Smooth muscle cell (in vitro differentiated cells): Measurements from ENCODE around the gene DUSP9. TPM values are rescaled to one million over a fixed set of nuclear protein-coding genes. Genes with fewer than 3 reads are reported as not detected.

Source experiments
- DNase-seq: peaks from one replicate; lab custom pipeline; 2025; ENCODE audit not compliant: unreplicated experiment; lab: John Stamatoyannopoulos, UW
- H2AFZ ChIP-seq: fragments of 200-600 bp; sonication (generic); 2 replicates; pipeline ENCODE4 v1.6.0; 2016; ENCODE audit warnings: antibody characterized with exemption, low read depth, mild to moderate bottlenecking
- H3F3A ChIP-seq: fragments of 200-600 bp; sonication (generic); 2 replicates; pipeline ENCODE4 v1.6.0; 2017; ENCODE audit warnings: antibody characterized with exemption, low read depth
- H3K27ac ChIP-seq: fragments of 200-600 bp; sonication (generic); 2 replicates; pipeline ENCODE4 v1.5.1; 2016; ENCODE audit warnings: low read depth, mild to moderate bottlenecking
- H3K27me3 ChIP-seq: fragments of 200-600 bp; sonication (generic); 2 replicates; pipeline ENCODE4 v1.6.1; 2016; ENCODE audit warnings: low read depth, mild to moderate bottlenecking
- H3K36me3 ChIP-seq: fragments of 200-600 bp; sonication (generic); 2 replicates; pipeline ENCODE4 v1.5.1; 2016; ENCODE audit warnings: low read depth
- H3K4me1 ChIP-seq: fragments of 200-600 bp; sonication (generic); 2 replicates; pipeline ENCODE4 v1.5.1; 2016; ENCODE audit warnings: low read depth
- H3K4me2 ChIP-seq: fragments of 200-600 bp; sonication (generic); 2 replicates; pipeline ENCODE4 v1.6.0; 2016; ENCODE audit warnings: mild to moderate bottlenecking
- H3K4me3 ChIP-seq: fragments of 200-600 bp; sonication (generic); 2 replicates; pipeline ENCODE4 v1.5.1; 2016; ENCODE audit warnings: mild to moderate bottlenecking
- H3K79me2 ChIP-seq: fragments of 200-600 bp; sonication (generic); 2 replicates; pipeline ENCODE4 v1.6.0; 2016; ENCODE audit warnings: low read depth, mild to moderate bottlenecking
- H3K9ac ChIP-seq: fragments of 200-600 bp; sonication (generic); 2 replicates; pipeline ENCODE4 v1.6.0; 2016; ENCODE audit warnings: low read depth
- H3K9me3 ChIP-seq: fragments of 200-600 bp; sonication (generic); replicated peaks from 2 replicates; pipeline ENCODE4 v1.5.1; 2016; ENCODE audit warnings: low read depth
- H4K20me1 ChIP-seq: fragments of 200-600 bp; sonication (generic); 2 replicates; pipeline ENCODE4 v1.6.0; 2016; ENCODE audit warnings: low read depth
- CTCF ChIP-seq: fragments of 200-600 bp; sonication (generic); IDR thresholded peaks from 2 replicates; pipeline ENCODE4 v1.5.1; 2017; ENCODE audit warnings: borderline replicate concordance, mild to moderate bottlenecking, antibody characterized with exemption; ENCODE audit not compliant: insufficient read depth, poor library complexity, severe bottlenecking
- WGBS: methylation state at CpG from one replicate; pipeline ENCODE4 v1.1.7; 2016; ENCODE audit warnings: low lambda C conversion rate; 5-methylcytosine and 5-hydroxymethylcytosine counted together
- polyA plus RNA-seq: library from polyadenylated mRNA; unstranded; fragments of >200 nt; fragmentation: Nextera tagmentation; extraction: Ambion mirVana; gene quantifications from 2 replicates; pipeline ENCODE4 v1.2.1, GENCODE V29; 2016
- total RNA-seq: library from RNA; depleted of rRNA; stranded (reverse); fragments of >200 nt; gene quantifications from 2 replicates; pipeline ENCODE4 v1.2.3, GENCODE V29; 2014

DUSP9 gene
- total and polyA plus RNA-seq, 2 experiments from 2014 or later = 3.0 to 11.3 TPM

DNA sequence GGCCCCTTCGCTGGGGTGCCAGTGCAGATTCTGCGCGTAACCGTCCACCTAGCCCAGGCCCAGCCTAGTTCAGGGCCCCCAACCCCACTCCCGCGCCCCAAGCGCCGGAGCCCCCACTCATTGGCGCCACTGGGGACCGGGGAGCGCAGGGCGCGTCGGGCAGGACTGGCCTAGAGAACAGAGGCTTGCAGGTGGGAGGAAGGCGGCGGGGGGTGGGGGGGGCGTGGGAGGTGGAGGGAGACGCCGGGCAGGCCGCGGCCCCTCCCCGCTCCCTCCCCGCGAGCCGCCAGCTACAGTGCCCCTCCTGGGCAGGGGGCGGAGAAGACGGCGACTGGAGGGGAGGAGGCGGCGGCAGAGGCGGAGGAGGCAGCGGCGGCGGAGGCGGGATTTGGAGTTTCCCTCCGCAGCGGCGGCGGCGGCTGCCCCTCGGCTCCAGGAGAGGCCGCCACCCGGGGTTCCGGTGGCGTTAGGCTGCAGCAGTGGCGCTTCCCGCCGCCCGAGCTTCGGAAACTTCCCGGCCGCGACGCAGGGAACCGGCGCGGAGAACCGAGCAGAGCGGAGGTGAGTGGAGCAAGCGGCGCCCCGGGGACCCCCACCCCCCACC, 4.8 kb upstream of the DUSP9 start:
- Histone ChIP-seq H3K4me3 (peak overlapping the region; percentile 16), H3K9me3 (no peaks in the 10 kb centered on the region), H3K27me3 (peaks cover 13% of the 10 kb centered on the region), H3K79me2 (no peaks in the 10 kb centered on the region), H3K36me3 (no peaks in the 10 kb centered on the region), H3K4me2 (peak overlapping the region; percentile 73), H3K4me1 (peaks cover 3% of the 10 kb centered on the region), H3F3A (no peaks in the 10 kb centered on the region), H4K20me1 (no peaks in the 10 kb centered on the region), H2AFZ (no peak overlapping the region), H3K27ac (no peak overlapping the region), H3K9ac (no peak overlapping the region)
- TF ChIP-seq CTCF = no peak
- WGBS = 43% methylated on average over 9 of the region's 62 CpGs
- DNase-seq = no peak

GRCh38 chrX:153642655-153643430, 4.2 kb upstream of the DUSP9 start:
- Histone ChIP-seq H3K79me2 (no peaks in the 10 kb centered on the region), H3K9me3 (no peaks in the 10 kb centered on the region), H3K27me3 (peaks cover 13% of the 10 kb centered on the region), H3F3A (no peaks in the 10 kb centered on the region), H3K4me3 (peak overlapping the region; percentile 16), H3K27ac (no peak overlapping the region), H3K4me2 (peak overlapping the region; percentile 83), H3K4me1 (peaks cover 3% of the 10 kb centered on the region), H4K20me1 (no peaks in the 10 kb centered on the region), H2AFZ (no peak overlapping the region), H3K9ac (no peak overlapping the region), H3K36me3 (no peaks in the 10 kb centered on the region)
- WGBS = 49% methylated on average over 20 of the region's 48 CpGs
- no peak for DNase-seq
- no peak for TF ChIP-seq CTCF

- H3K4me1 ChIP-seq = peaks cover 3% of the 10 kb centered on the region
- H3K4me3 ChIP-seq = peak overlapping the region; percentile 30
- WGBS = 32% methylated on average over 38 of the region's 84 CpGs
- H3K27ac ChIP-seq = no peak overlapping the region
- peak; percentile 10 for TF ChIP-seq CTCF
- no peaks in the 10 kb centered on the region for H3F3A ChIP-seq
- no peak overlapping the region for H2AFZ ChIP-seq
- peaks cover 13% of the 10 kb centered on the region for H3K27me3 ChIP-seq
- no peaks in the 10 kb centered on the region for H3K36me3 ChIP-seq
- H4K20me1 ChIP-seq = no peaks in the 10 kb centered on the region
- no peak for DNase-seq
- no peak overlapping the region for H3K9ac ChIP-seq
- H3K79me2 ChIP-seq = no peaks in the 10 kb centered on the region
- peak overlapping the region; percentile 83 for H3K4me2 ChIP-seq
- H3K9me3 ChIP-seq = no peaks in the 10 kb centered on the region
Measured at GRCh38 chrX:153643431-153644351, 3.3 kb upstream of the DUSP9 start.
